HG02571 (cell line): ENCODE data around the gene KLHDC10.
"Not testable (repeated sequence)": the region's sequence is repeated elsewhere in the genome, so short reads cannot be mapped to it uniquely, and the experiment has no call there.

Source experiments
- ATAC-seq: cut with Tn5 transposase; IDR thresholded peaks from one replicate; pipeline ENCODE4 v1.9.1; 2021; ENCODE audit warnings: mild to moderate bottlenecking, moderate library complexity; ENCODE audit not compliant: unreplicated experiment

KLHDC10 gene

DNA sequence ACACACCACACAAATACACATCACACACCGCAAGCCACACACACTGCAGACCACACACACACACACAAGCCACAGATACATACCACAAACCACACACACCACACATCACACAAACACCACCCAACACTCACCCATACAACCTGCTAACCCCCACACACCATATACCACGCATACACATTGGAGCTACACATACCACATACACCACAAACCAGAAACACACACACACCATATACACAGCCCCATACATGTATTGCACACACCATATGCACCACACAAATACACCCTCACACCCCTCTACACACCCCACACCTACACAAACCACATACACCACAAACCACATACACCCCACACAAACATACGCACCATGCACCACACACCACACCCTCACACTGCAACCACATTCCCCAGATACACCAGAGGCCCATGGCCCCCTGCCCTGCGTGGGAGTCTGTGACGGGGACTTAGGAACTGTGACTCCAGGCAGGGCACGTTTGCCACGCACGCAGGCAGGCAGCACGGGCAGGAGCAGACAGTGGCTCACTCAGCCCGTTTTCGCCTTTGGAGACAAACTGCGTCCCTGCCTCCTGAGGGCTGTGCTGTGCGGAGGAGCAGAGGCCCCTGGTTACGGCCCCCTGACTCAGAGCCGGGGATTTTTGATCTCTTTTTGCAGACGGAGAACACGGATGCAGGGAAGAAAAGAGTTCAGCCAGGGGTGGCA lies 82.3 kb downstream of the KLHDC10 start:
- ATAC-seq: no peak

DNA sequence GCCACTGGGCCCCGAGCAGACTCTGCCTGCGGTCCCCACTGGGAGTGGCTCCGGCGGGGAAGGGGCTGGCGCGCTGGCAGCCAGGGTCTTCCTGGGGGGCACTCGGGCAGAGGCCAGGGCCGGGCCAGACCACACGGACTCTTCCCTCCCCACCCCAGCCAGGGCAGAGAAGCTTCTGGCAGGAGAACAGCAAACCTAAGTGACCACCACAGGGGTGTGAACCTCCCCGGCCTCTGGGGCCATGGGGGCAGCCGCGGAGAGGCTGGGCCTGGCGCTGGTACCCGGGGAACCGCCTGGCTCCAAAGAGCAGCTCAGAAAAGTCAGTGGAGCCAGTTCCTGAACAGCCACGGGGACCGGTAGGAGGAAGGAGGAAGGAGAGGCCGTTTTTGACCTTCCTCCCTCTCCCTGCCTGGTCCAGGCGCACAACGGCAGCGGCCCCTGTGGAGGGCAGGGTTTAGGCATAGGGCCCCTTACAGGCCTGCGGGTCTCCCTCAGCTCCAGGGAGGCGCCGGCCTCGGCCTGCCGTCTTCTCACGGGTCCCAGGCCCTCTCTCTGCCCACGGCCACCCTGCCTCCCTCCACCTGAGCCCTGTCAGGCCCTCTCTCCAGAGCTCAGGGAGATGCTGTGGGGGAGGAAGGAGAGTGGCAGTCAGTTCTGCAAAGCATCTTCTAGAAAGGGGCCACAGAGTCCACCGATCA lies 83.0 kb downstream of the KLHDC10 start:
- no peak for ATAC-seq

DNA sequence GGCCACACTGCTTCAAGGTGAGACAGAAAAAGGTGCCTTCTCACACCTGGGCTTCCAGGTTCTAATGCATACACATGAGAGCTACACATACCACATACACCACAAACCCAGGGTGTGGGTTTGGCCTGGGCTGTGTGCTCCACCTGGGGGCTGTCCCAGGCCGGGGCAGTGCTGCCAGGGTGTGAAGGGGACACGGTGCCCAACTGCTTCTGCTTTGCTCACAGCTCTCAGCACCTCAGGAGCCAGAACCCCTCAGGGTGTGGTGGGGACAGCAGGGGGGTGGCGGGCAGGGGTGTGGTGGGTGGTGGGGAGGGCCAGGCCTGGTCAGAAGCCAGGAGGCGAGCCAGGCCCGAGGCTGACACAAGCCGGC lies 83.8 kb downstream of the KLHDC10 start:
- ATAC-seq: no peak

DNA sequence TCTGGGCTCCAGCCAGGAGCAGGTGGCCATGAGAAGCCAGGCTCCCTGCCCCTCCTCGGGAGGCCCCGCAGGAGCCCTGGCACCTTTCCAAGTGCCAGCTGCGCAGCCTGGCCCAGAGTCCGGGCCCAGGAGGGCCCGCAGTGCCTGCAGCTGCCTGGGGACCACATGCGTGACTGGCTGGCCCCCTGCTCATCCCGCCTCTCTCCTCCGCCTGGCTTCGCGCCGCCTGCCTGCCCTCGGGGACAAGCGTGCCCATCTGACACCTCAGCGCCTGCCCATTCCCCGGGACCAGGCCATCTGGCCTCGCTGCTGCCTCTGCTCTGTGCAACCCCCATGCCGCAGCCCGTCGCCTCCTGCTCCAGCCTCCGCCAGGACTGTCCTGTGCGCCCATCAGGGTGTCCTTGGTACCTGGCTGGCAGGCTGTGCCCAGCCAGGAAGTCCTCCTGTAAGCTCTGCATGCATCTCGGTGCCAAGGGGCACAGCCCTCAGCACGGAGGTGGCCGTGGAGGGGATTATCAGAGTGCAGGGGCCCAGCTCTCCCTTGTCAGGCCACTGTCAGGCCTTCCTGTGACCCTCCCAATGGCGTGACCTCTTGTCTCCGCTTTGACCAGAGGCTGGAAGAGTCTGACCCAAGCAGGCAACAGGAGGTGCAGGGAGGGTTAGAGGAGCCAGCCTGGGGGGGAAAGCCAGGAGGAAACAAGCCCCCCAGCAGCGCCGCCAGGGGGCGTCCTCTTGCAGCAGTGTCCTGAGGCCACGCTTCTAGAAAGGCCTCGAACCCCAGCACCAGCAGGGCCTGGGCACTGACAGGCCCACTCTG lies 84.4 kb downstream of the KLHDC10 start:
- no peak for ATAC-seq

DNA sequence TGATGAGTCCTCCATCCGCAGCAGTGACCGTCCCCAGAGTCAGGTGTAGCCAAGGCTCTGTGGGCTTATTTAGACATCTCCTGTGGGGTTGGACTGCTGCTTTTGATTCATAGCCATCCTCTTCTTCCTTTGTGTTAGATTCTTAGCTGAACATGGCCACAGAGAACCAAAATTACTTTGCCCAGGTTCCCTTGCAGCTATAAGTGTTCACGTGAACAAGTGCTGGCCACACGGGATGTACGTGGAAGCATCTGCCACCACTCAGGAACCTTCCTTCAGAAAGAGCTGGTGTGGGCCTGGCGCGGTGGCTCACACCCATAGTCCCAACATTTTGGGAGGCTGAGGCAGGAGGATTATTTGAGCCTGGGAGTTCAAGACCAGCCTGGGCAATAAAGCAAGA lies 85.8 kb downstream of the KLHDC10 start:
- no peak for ATAC-seq

DNA sequence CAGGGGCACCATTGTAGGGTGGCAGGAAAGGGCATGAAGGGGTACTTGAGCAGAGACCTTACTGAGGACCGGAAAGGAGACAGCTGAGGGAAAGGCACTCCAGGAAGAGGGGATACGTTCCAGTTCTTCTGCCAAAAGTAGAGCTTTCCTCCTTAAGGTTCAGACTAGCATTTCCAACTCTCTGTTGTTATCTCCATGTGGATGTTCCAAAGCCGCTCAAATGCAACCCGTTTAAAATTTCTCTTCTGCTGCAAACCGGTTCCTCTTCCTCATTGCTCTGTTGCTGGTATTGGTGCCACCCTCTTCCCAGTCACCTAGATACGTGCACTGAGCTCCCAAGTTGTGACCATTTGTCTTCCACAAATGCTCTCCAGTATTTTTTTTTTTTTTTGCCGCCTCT lies 87.4 kb downstream of the KLHDC10 start:
- ATAC-seq: no peak

DNA sequence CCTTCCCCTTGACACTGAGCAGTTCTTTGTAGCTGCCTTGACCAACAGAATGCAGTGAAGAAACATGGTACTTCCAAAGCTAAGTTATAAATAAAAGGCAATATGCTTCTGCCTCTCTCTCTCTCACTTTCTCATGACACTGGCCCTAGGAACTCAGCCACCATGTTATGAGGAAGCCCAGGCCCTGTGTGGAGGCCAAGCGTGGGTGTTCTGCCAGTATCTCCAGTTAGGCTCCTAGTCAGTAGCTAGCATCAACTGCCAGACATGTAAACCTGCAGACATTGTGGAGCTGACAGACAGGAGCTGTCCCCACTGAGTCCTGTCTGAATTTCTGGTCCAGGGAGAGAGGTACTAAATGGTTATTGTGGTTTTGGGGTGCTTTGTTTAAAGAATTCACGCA lies 89.7 kb downstream of the KLHDC10 start:
- ATAC-seq: no peak

DNA sequence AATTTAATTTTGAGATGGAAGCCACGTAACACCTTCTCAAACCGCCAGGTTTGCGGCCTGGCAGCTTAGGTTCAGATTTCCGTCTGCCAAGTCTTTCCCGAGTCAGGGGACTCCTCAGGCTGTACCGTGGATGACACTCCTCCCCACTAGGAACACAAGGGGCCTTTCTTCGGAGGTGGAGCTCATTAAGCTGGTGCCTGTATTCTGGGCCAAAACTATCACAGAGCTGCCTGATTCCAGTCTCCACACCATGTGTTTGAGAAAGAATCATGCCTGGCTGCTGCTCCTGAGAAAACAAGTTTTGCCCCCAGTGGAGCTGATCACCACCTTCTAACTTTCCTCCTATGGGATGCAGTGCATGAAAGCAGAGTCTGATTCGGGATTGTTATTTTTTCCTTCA lies 90.1 kb downstream of the KLHDC10 start:
- ATAC-seq: no peak

DNA sequence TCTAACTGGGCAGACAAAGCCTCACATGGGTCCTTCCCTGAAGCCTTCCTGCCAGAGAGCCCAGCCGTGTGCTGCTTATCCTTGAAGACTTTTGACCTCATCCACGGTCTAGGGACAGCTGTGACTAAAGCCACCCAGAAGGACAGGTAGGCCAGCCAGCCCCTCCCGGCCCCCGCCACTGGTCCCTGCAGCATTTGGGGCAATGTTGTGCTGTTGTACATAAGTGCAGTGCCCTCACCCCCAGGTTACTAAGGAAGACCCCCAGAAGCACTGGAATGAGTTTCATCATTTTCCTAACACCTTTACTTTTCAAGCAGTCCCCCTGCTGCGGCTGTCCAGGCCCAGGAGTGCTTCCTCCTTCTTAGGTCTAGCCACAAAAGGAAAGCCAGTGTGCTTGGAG lies 91.9 kb downstream of the KLHDC10 start:
- ATAC-seq: no peak

DNA sequence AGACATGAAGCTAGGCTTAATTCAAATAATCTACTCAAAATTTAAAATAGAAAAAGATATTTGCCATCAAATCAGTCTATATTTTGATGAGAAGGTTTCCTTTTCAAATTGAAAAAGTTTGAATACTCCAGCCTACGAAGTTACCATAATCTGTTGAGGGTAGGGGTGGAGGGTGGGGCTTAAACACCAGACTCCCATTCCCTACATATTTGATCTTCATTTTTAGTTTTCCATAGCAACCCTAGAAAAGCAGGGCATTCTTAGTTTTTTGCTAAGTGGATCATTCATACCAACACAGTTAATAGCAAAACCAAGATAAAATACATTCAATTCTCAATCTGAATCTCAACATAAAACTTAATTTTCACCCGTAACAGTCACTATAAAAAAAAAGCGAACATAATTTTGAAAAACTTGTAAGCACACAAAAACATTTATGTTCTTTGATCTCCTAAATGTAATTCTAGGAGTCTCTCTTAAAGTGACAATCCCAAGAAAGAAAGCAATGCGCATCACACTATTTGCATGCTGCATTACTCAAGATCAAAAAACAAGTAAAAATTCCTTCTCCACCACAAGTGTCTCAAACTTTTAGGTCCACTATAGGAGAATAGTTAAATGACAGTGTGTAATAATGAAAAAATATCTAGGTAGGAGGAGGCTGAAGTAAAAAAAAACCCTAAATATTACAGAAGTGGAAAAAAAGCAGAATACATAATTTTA lies 104.1 kb downstream of the KLHDC10 start:
- ATAC-seq: no peak

DNA sequence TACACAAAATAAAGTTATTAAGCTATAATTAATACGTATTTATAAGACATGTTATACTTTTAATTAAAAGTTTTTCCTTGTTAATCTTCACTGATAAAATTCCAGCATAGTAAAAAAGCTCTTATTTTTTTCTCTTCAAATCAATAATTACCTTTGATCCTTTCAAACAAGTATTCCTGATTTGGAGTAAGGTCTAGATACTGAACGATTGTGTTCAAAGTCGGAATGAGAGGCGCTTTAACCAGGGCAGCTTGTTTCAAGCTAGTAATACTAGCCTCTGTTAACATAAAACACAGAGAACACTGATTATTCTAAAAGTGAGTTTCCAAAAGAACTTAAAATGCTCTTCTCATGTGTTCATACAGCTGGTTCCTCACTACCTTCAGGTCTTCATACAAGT lies 107.9 kb downstream of the KLHDC10 start:
- no peak for ATAC-seq

DNA sequence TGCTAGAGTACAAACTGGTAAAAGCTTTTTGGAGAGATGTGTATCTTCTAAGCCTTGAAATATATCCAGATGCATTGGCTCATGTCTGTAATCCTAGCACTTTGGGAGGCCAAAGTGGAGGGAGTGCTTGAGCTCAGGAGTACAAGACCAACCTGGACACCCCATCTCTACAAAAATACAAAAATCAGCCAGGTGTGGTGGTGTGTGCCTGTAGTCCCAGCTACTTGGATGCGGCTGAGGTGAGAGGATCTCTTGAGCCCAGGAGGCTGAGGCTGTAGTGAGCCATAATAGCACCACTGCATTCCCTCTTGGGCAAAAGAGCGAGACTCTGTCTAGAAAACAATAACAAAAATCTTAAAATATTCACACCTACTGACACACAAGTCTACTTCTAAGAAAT lies 109.3 kb downstream of the KLHDC10 start:
- no peak for ATAC-seq

DNA sequence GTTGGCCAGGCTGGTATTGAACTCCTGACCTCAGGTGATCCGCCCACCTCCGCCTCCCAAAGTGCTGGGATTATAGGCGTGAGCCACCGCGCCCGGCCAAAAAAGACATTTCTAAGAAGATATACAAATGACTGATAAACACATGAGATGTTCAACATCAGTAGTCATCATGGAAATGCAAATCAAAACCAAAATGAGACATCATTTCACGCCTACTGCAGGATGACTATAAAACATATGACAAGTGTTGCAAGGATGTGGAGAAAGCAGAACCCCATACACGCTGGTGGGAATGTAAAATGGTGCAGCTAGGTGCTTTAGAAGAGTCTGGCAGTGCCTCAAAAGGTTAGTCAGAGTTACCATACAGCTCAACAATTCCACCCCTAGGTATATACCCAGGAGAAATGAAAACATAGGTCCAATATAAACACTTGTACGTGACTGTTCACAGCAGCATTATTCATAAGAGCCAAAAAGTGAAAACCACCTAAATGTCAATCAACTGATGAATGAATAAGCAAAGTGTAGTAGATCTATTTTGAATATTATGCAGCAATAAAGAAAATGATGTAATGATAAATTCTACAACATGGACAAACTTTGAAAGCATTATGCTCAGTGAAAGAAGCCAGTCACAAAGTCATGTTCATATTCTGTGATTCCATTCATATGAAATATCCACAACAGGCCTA lies 110.4 kb downstream of the KLHDC10 start:
- ATAC-seq: no peak

DNA sequence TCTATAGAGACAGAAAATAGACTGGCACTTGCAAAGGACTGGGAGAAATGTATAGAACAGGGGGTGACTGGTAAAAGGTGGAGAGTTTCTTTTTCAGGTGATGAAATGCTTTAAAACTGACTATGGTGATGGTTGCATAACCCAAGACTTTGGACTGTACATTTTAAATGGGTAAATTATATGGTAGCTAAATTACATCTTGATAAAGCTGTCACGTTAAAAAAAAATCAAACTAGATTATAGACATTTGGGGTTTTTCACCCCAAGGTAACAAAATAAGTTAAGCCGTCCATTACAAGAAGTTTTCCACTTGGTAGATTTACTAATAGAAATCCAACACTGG lies 110.9 kb downstream of the KLHDC10 start:
- no peak for ATAC-seq

DNA sequence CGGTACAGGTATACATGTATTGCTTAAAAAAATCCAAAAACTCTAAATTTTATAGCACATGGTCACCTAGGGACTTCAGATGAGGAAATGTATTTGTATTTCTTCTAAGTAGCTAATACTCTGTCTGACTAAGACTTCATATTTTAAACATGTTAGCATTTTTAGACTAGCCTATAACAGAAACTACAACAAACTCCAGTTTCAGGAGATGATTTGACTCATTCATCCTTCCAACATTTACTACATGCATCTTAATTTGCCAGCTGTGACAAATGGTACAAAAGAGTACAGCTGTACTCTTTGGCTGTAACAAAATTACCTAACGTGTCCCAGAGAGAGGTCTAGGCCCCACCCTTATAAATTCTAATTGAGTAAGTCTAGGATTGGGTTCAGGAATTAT lies 112.7 kb downstream of the KLHDC10 start:
- ATAC-seq: peak; percentile 79

DNA sequence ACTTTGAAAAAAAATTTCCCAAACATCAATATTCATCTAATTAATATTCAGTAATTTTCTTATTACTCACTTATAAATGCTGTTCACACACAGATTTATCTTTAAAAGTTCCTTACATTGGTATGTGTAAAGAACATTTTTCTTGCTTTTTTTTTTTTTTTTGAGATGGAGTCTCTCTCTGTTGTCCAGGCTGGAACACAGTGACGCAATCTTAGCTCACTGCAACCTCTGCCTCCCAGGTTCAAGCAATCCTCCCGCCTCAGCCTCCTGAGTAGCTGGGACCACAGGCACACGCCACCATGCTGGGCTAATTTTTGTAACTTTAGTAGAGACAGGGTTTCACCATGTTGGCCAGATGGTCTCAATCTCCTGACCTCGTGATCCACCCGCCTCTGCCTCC lies 114.0 kb downstream of the KLHDC10 start:
- ATAC-seq: not testable (repeated sequence)
